GM12878 (cell line): ENCODE measurements around the gene ST8SIA1.

Source experiments
- CHD1 ChIP-seq: IDR thresholded peaks from 2 replicates; pipeline ENCODE4 v1.6.1; 2012; ENCODE audit warnings: low read depth, low read length, improper control_type of control experiment
- FOXK2 ChIP-seq: fragments of 450-650 bp; IDR thresholded peaks from 2 replicates; pipeline ENCODE4 v1.6.1; 2017; ENCODE audit warnings: mild to moderate bottlenecking, moderate library complexity
- MAX ChIP-seq: IDR thresholded peaks from 2 replicates; pipeline ENCODE4 v1.6.1; 2012; ENCODE audit warnings: low read depth, low read length, improper control_type of control experiment
- NFIC ChIP-seq: IDR thresholded peaks from 2 replicates; pipeline ENCODE4 v1.6.1; 2012; ENCODE audit warnings: low read depth, mild to moderate bottlenecking, inconsistent platforms, low read length, moderate library complexity
- PAX5 ChIP-seq: IDR thresholded peaks from 2 replicates; pipeline ENCODE4 v1.6.1; 2011; ENCODE audit warnings: low read depth, low read length, borderline replicate concordance
- POLR2A ChIP-seq: IDR thresholded peaks from 2 replicates; pipeline ENCODE4 v1.6.1; 2011; ENCODE audit warnings: low read depth, mild to moderate bottlenecking, low read length
- POLR2AphosphoS5 ChIP-seq: IDR thresholded peaks from 2 replicates; pipeline ENCODE4 v1.6.1; 2011; ENCODE audit warnings: mild to moderate bottlenecking, low read length, inconsistent platforms
- REST ChIP-seq: IDR thresholded peaks from 2 replicates; pipeline ENCODE4 v1.6.1; 2012; ENCODE audit warnings: mild to moderate bottlenecking, low read depth, low read length
- RFX5 ChIP-seq: IDR thresholded peaks from 2 replicates; pipeline ENCODE4 v1.6.1; 2011; ENCODE audit warnings: low read depth, low read length, improper control_type of control experiment
- SP1 ChIP-seq: IDR thresholded peaks from one replicate; pipeline ENCODE4 v1.6.1; 2011; ENCODE audit warnings: low read depth, low read length
- USF2 ChIP-seq: IDR thresholded peaks from 2 replicates; pipeline ENCODE4 v1.6.1; 2011; ENCODE audit warnings: low read depth, low read length, improper control_type of control experiment, borderline replicate concordance
- ZBTB11 ChIP-seq: fragments of 450-650 bp; formaldehyde crosslinking; IDR thresholded peaks from 2 replicates; pipeline ENCODE4 v1.5.0; 2022; ENCODE audit warnings: mild to moderate bottlenecking, missing genetic modification characterization
- ZNF687 ChIP-seq: fragments of 450-650 bp; IDR thresholded peaks from 2 replicates; pipeline ENCODE4 v1.6.1; 2017; ENCODE audit warnings: mild to moderate bottlenecking, moderate library complexity
- TF ChIP-seq, protein P1 (sequence below), 3 experiments: IDR thresholded peaks in 2 of 3; conservative IDR thresholded peaks in 1 of 3; 2 replicates each; pipeline ENCODE4 v1.5.1; 2011; ENCODE audit warnings: low read depth in 3 of 3, low read length in 3 of 3, mild to moderate bottlenecking in 3 of 3, control low read depth in 2 of 3, moderate library complexity in 2 of 3, inconsistent platforms in 1 of 3, mixed read lengths in 1 of 3; ENCODE audit not compliant: control insufficient read depth in 2 of 3, insufficient read depth in 1 of 3; ENCODE audit errors: extremely low read depth in 1 of 3

DNA sequence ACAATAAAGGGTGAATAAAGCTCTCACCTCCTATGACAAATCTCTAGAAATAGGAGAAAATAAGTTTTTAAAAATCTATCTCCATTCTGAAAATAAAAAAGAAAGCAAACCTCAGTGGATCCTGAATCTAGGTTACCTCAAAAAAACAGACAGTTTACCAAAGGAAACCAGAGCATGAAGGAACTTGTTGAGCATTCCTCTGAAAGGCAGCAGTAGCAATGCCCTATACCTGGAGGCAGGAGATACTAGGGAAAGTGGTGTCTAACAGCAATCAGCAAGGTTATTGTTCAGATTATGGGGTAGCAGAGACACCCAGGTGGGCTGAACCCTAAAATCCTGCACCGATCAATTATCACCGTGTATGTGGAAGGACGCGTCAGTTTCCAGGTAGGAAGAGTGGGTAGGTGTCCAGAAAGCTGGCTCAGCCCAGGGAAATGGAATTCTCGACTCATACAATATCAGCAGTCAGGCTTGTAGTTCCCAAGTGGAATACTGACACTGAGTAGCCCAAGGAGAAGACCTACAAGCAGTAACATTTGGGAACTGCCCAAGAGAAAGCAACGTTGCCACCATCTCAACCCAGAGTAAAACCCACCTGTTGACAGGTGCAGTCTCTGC lies 128.3 kb downstream of the ST8SIA1 start:
- TF ChIP-seq, protein P1, sequence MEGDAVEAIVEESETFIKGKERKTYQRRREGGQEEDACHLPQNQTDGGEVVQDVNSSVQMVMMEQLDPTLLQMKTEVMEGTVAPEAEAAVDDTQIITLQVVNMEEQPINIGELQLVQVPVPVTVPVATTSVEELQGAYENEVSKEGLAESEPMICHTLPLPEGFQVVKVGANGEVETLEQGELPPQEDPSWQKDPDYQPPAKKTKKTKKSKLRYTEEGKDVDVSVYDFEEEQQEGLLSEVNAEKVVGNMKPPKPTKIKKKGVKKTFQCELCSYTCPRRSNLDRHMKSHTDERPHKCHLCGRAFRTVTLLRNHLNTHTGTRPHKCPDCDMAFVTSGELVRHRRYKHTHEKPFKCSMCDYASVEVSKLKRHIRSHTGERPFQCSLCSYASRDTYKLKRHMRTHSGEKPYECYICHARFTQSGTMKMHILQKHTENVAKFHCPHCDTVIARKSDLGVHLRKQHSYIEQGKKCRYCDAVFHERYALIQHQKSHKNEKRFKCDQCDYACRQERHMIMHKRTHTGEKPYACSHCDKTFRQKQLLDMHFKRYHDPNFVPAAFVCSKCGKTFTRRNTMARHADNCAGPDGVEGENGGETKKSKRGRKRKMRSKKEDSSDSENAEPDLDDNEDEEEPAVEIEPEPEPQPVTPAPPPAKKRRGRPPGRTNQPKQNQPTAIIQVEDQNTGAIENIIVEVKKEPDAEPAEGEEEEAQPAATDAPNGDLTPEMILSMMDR (IDR thresholded peaks at IDR 0.05 in 2 of 3, conservative IDR thresholded peaks at IDR 0.05 in 1 of 3; ENCODE audit: control insufficient read depth in 2 of 3, extremely low read depth in 1 of 3, insufficient read depth in 1 of 3, low read depth in 3 of 3, low read length in 3 of 3), result no peak
- TF ChIP-seq POLR2AphosphoS5 (no peak), MAX (no peak), CHD1 (no peak), USF2 (no peak), POLR2A (no peak), FOXK2 (no peak), REST (no peak), ZBTB11 (CRISPR knock-in tag) (no peak), PAX5 (no peak), ZNF687 (no peak), NFIC (no peak), RFX5 (no peak), SP1 (no peak)
